Metanephros (tissue), 1 donor: ENCODE data around the gene NOC3L. TPM values are rescaled to one million over a fixed set of nuclear protein-coding genes. Genes with fewer than 3 reads are reported as not detected.

ENCODE experiments used
- total RNA-seq: library from RNA; depleted of rRNA; stranded (reverse); fragments of >200 nt; gene quantifications from one replicate; pipeline ENCODE4 v1.2.3, GENCODE V29; 2014

Gene NOC3L
- 16.6 TPM for total RNA-seq

GRCh38 chr10:94362360-94363250 lies at the start of gene NOC3L:
Gene NOC3L (minus strand): TSS chr10:94362939. CDS start chr10:94362838, 101 bp downstream.

DNA sequence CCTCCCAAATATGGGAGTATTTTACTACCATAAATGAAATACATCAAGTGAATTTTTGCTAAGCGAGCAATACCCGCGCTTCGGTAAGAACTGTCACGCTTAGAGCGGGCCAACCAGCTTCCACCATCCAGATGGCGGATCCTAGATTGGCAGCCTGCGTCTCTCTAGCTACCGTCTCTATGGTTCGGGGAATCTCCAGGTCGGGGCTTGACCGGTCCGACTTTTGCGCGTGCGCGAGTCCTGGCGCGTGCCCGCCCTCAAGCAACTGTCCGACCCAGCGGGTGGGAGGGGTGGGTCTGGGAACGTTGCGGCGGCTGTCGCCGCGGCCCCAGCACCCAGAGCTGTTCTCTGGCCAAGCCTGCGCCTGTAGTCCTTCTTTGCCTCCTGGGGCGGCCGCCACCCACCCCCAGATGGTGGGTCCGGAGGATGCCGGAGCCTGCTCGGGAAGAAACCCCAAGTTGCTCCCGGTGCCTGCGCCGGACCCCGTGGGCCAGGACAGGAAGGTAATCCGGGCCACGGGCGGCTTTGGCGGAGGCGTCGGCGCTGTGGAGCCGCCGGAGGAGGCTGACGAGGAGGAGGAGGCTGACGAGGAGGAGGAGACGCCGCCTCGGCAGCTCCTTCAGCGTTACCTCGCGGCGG lies 39.6 kb upstream of the NOC3L start, which contains the start of gene TBC1D12:
TSS of gene TBC1D12 (plus strand) at position 338 of the 639 bp plus-strand sequence. CDS start at position 411, 73 bp downstream.

Other genes starting within 250 kb of the NOC3L start
- 25.8 TPM for gene TBC1D12, start 39.6 kb upstream of the NOC3L start, total RNA-seq
- 72.1 TPM for gene HELLS, start 182.8 kb upstream of the NOC3L start, total RNA-seq